HFFc6 (cell line): Measurements from ENCODE around the gene TNFAIP3. TPM values are rescaled to one million over a fixed set of nuclear protein-coding genes. Genes with fewer than 3 reads are reported as not detected.

Experiments
- DNase-seq: peaks from one replicate; pipeline ENCODE4 v3.0.0-alpha.2; 2018
- H3K27ac Mint-ChIP-seq: 2 replicates; pipeline ENCODE4 v1.8.0; 2020; ENCODE audit warnings: mild to moderate bottlenecking, mixed read lengths
- H3K27me3 Mint-ChIP-seq: 2 replicates; pipeline ENCODE4 v1.8.0; 2021; ENCODE audit warnings: mild to moderate bottlenecking, moderate library complexity, mixed read lengths; ENCODE audit not compliant: insufficient read depth
- H3K36me3 Mint-ChIP-seq: 2 replicates; pipeline ENCODE4 v1.8.0; 2021; ENCODE audit warnings: low read depth, mixed read lengths
- H3K4me1 Mint-ChIP-seq: 2 replicates; pipeline ENCODE4 v1.8.0; 2020; ENCODE audit warnings: low read depth, mixed read lengths
- H3K4me3 Mint-ChIP-seq: 2 replicates; pipeline ENCODE4 v1.8.0; 2020; ENCODE audit warnings: mild to moderate bottlenecking, moderate library complexity, mixed read lengths
- H3K9me3 Mint-ChIP-seq: 2 replicates; pipeline ENCODE4 v1.8.0; 2020; ENCODE audit warnings: mild to moderate bottlenecking, mixed read lengths
- total RNA-seq, 6 experiments: library from RNA; stranded (reverse); fragmentation: NEBNext Ultra II Directional; extraction: Animal tissue kit (Norgen Biotek cat#: 25700); gene quantifications; 2 replicates in 1 of 6; 3 replicates in 5 of 6; pipeline ENCODE4 v1.2.3, GENCODE V29; 2021
- TF ChIP-seq, protein P1 (sequence below): fragments of 200-600 bp; sonication (generic); IDR thresholded peaks from 2 replicates; pipeline ENCODE4 v1.5.0; 2021; ENCODE audit warnings: antibody characterized with exemption, mild to moderate bottlenecking

Gene TNFAIP3
- total RNA-seq, 6 experiments from 2014 or later = 4.5 to 17.2 (median 7.8) TPM

DNA sequence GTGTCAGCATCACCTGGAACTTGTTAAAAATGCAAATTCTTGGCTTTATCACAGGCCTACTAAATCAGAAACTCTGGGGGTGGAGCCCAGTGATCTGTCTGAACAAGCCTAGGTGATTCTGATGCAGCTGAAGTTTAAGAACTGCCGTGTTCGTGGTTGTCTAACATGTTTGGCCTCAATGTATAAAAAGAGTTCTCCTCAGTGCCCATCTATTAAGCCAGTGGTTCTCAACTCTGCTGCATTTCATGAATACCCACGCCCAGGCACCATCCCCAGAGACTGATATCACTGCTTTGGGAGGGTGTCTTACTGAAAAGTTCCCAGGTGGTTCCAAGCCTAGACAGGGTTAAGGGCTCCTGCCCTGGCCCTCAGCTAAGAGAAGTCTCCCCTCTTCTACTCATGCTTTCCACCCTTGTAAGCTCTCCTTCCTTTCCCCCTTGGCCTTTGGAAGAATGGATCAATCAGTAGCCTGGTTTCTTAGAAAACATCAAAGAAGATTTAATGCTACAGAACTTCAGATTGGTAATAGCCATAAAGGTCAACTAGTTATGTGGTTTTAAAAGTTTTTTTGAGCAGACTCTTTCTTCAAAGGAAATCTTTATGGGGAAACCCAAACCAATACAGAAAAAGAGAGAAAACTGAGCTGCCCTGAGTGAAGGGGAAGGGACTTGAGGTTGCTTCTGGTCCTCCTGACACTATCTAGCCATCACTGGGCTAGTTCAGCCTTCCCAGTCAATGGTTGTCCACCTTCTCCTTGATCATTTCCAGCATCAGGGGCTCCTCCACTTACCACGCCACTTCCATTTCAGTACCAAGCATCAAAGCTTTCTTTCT lies 38.9 kb upstream of the TNFAIP3 start:
- no peaks in the 10 kb centered on the region for H3K9me3 Mint-ChIP-seq
- no peaks in the 10 kb centered on the region; the same call in 1 of the 2 replicates for H3K36me3 Mint-ChIP-seq
- TF ChIP-seq, protein P1, sequence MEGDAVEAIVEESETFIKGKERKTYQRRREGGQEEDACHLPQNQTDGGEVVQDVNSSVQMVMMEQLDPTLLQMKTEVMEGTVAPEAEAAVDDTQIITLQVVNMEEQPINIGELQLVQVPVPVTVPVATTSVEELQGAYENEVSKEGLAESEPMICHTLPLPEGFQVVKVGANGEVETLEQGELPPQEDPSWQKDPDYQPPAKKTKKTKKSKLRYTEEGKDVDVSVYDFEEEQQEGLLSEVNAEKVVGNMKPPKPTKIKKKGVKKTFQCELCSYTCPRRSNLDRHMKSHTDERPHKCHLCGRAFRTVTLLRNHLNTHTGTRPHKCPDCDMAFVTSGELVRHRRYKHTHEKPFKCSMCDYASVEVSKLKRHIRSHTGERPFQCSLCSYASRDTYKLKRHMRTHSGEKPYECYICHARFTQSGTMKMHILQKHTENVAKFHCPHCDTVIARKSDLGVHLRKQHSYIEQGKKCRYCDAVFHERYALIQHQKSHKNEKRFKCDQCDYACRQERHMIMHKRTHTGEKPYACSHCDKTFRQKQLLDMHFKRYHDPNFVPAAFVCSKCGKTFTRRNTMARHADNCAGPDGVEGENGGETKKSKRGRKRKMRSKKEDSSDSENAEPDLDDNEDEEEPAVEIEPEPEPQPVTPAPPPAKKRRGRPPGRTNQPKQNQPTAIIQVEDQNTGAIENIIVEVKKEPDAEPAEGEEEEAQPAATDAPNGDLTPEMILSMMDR = no peak
- peaks cover 35% of the 10 kb centered on the region for H3K4me1 Mint-ChIP-seq
- no peak for DNase-seq
- H3K4me3 Mint-ChIP-seq = no peak overlapping the region
- H3K27ac Mint-ChIP-seq = no peak overlapping the region
- peaks cover 4% of the 10 kb centered on the region for H3K27me3 Mint-ChIP-seq

DNA sequence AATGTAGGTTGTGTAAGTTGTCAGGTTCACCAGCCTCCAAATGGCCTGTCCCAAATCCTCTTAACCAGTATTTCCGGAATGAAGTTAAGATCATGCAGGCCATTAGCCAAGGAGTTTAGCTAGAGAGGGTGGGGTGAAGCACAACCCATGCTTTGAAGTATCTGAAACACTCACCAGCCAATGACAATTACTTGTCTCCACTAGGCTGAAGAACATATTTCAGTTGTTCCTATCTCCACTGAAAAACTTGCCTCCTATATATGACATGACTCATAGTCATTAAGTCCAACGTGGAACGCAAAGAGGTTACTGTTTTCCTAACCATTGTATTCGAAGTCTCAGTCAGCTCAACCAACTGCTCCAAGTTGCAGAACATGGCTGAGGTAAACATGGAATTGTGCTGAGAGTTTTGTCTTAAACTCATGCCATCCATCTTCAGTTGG lies 37.4 kb upstream of the TNFAIP3 start:
- TF ChIP-seq, protein P1 = no peak
- H3K4me3 Mint-ChIP-seq = no peak overlapping the region
- H3K27ac Mint-ChIP-seq = no peak overlapping the region
- H3K9me3 Mint-ChIP-seq = no peaks in the 10 kb centered on the region
- H3K27me3 Mint-ChIP-seq = peaks cover 7% of the 10 kb centered on the region
- no peaks in the 10 kb centered on the region; the same call in 1 of the 2 replicates for H3K36me3 Mint-ChIP-seq
- peaks cover 22% of the 10 kb centered on the region for H3K4me1 Mint-ChIP-seq
- DNase-seq = no peak

DNA sequence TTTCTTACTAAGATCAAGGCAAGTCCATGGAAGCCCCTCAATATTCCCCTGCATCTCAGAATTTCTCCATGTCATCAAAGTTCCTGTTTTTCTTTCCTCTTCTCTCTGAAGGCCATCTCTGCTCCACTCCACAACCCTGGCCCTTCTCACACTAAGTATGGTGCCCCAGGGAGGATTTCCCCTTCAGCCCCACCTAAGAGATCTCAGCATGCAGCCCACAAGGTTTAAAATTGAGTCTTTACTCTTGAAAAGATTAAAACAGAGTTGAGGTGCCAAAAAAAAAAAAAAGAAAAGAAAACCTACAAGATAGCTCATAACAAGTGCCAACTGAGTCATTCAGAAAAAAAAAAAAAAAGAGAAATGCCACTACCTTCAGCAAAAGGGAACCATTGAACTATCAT lies 36.5 kb upstream of the TNFAIP3 start:
- Mint-ChIP-seq H3K4me3 (no peak overlapping the region), H3K4me1 (peaks cover 21% of the 10 kb centered on the region)
- TF ChIP-seq, protein P1 = no peak

DNA sequence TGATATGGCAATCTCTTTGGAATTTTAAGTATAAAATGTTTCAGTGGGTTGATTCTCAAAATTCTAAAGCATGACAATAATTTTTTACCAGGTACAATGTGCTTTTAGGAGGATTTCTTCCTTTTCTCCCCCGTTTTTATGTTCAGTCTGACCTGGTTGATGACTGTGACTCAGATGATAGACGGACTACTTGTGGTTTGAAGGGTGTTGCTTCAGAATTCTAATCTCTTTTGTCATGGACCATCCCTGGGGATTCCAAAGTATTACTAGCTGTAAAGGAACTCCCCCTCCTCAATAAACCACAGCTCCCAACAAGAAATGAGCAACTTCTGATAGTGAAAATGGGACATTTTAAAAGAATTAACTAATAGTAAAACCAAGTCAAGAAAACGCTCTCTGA lies 34.9 kb upstream of the TNFAIP3 start:
- H3K27ac Mint-ChIP-seq = no peak overlapping the region

More for the DNA sequence above, 36.5 kb upstream of the TNFAIP3 start:
- Mint-ChIP-seq H3K27ac (no peak overlapping the region), H3K36me3 (no peaks in the 10 kb centered on the region; the same call in 1 of the 2 replicates), H3K9me3 (no peaks in the 10 kb centered on the region), H3K27me3 (peaks cover 3% of the 10 kb centered on the region)
- no peak for DNase-seq

DNA sequence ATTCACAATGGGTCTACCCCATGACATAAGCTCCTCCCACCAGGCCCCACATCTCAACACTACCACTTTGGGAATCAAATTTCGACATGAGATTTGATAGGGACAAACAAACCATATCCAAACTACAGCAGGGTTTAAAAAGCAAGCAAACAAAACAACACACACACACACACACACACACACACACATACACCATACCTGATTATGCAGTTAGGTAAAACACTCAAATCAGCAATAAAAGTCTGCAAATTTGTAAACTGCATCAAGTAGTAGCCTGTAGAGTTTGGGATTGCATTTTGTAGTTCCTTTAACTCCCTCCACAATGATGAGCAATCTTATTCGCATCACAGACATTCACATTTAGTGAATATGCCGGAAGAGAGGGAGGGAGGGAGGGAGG lies 32.6 kb upstream of the TNFAIP3 start:
- Mint-ChIP-seq H3K4me3 (no peak overlapping the region), H3K9me3 (peaks cover 11% of the 10 kb centered on the region; the same call in 1 of the 2 replicates), H3K27ac (no peak overlapping the region), H3K4me1 (peaks cover 17% of the 10 kb centered on the region), H3K36me3 (no peaks in the 10 kb centered on the region; the same call in 1 of the 2 replicates), H3K27me3 (peaks cover 10% of the 10 kb centered on the region)
- TF ChIP-seq, protein P1 = no peak
- DNase-seq = no peak

More for the DNA sequence above, 34.9 kb upstream of the TNFAIP3 start:
- no peaks in the 10 kb centered on the region for H3K9me3 Mint-ChIP-seq
- DNase-seq = peak; percentile 81
- H3K27me3 Mint-ChIP-seq = peaks cover 3% of the 10 kb centered on the region; the same call in 1 of the 2 replicates
- peak overlapping the region; percentile 43; the same call in 1 of the 2 replicates for H3K4me3 Mint-ChIP-seq
- H3K36me3 Mint-ChIP-seq = no peaks in the 10 kb centered on the region; the same call in 1 of the 2 replicates
- H3K4me1 Mint-ChIP-seq = peaks cover 21% of the 10 kb centered on the region
- TF ChIP-seq, protein P1 = no peak
